NCI-H748 (cell line): ENCODE measurements around the gene TEFM.
"Not testable (repeated sequence)": the region's sequence is repeated elsewhere in the genome, so short reads cannot be mapped to it uniquely, and the experiment has no call there.

ENCODE experiments used
- DNase-seq: peaks from one replicate; lab custom pipeline; 2025; ENCODE audit not compliant: unreplicated experiment; lab: John Stamatoyannopoulos, UW

TEFM gene

GRCh38 chr17:30906101-30906911, at the start of gene TEFM:
Gene TEFM (minus strand): TSS chr17:30906238. CDS start chr17:30906198, 40 bp downstream.
- peak; percentile 94 for DNase-seq

GRCh38 chr17:30954046-30954830, 48.2 kb upstream of the TEFM start:
- no peak for DNase-seq

GRCh38 chr17:30952638-30953393, 46.8 kb upstream of the TEFM start:
- DNase-seq, result no peak

- DNase-seq, result peak; percentile 92
These were observed 44.8 kb upstream of the TEFM start for GRCh38 chr17:30950669-30951399.

- DNase-seq, result no peak
These were observed 44.2 kb upstream of the TEFM start for GRCh38 chr17:30950189-30950588.

- no peak for DNase-seq
These were observed 41.8 kb upstream of the TEFM start for GRCh38 chr17:30947796-30948195.

GRCh38 chr17:30942308-30943079, 36.5 kb upstream of the TEFM start:
- DNase-seq, result no peak

GRCh38 chr17:30939051-30939689, 33.1 kb upstream of the TEFM start:
- DNase-seq, result no peak

GRCh38 chr17:30933966-30934365, 27.9 kb upstream of the TEFM start:
- no peak for DNase-seq

- not testable (repeated sequence) for DNase-seq
These were observed 25.5 kb upstream of the TEFM start for GRCh38 chr17:30931582-30931981.

- no peak for DNase-seq
These were observed 24.5 kb upstream of the TEFM start for GRCh38 chr17:30930495-30930894.

- DNase-seq, result not testable (repeated sequence)
These were observed 23.8 kb upstream of the TEFM start for GRCh38 chr17:30929861-30930260.

- DNase-seq, result no peak
These were observed 23.1 kb upstream of the TEFM start for GRCh38 chr17:30929081-30929633.

- DNase-seq, result no peak
These were observed 22.5 kb upstream of the TEFM start for GRCh38 chr17:30928584-30928983.

- no peak for DNase-seq
These were observed 21.7 kb upstream of the TEFM start for GRCh38 chr17:30927756-30928155.

- no peak for DNase-seq
These were observed 20.5 kb upstream of the TEFM start for GRCh38 chr17:30926516-30926915.

GRCh38 chr17:30924341-30924740, 18.3 kb upstream of the TEFM start:
- no peak for DNase-seq

GRCh38 chr17:30922235-30923030, 16.4 kb upstream of the TEFM start:
- DNase-seq, result no peak
